Fibroblast of skin of left biceps (primary cell): ENCODE data around the gene MAP4K1.

Experiments used
- DNase-seq, 2 experiments: peaks; one replicate each; pipeline ENCODE4 v3.0.0-alpha.2; 2013; ENCODE audit warnings: low read depth in 2 of 2

Gene MAP4K1

DNA sequence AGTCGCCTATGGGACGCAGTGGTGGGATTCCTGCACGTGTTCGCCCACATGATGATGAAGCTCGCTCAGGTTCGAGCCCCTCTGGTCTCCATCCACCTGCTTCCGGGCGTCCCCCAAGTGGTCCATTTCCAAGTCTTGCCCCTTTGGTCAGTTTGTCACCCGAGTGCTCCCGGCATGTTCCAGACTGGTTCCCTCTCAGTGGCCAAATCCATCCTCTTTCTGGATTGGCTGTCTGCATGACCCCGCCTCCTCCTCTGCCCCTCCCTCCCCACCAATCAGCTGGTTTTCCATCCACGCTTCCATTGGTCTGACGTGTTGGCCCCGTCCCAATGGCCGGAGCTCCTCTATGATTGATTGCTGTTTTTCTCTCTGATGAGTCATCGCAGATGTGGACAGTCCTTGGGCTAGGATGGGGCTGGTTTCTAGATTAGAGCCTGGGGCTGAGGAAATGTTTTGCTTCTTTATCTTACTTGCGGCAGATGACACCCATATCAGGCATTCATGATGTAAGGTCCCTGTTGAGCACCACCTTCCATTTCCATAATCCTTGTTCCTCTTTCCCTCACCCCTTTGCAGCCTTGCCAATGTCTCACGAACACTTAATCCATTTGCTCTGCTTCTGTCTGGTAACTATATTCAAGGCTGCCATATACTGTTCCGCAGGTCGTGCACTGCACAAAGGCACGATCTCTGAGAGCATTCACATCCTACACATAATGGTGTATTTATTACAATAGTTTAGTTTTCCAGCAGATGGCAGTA is 73.8 kb downstream of the MAP4K1 start:
- DNase-seq = peak; percentile 30

DNA sequence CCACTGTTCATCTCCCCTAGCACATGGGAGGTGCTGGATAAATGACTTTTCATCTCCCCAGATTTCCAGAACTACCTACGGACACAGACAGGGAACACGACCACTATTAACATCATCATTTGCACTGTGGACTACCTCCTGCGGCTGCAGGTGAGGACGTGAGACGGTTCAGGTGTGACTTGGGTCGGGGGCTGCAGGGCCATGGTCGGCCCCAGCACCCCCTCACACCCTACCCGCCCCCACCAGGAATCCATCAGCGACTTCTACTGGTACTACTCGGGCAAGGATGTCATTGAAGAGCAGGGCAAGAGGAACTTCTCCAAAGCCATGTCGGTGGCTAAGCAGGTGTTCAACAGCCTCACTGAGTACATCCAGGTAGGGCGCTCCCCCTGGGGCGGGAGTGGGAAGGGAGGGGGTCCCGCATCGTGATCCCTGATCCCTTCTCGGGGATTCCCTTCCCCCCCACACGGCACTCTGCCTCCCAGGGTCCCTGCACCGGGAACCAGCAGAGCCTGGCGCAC is 74.4 kb downstream of the MAP4K1 start:
- DNase-seq = no peak

DNA sequence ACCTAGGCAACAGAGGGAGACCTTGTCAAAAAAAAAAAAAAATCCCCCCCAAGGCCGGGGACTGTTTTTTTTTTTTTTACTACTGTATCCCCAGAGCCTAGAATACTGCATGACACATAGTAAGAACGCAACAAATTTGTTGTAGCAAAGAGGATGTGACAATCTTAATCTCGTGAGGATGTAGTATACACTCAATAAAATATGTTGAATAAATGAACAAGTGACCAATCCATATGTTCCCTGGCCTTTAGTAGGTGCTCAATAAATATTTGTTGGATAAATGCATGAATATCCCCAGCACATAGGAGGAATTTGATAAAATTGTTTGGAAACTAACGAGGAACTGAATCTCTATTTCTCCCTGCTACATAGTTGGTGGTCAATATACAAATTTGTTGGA is 75.7 kb downstream of the MAP4K1 start:
- DNase-seq = no peak

DNA sequence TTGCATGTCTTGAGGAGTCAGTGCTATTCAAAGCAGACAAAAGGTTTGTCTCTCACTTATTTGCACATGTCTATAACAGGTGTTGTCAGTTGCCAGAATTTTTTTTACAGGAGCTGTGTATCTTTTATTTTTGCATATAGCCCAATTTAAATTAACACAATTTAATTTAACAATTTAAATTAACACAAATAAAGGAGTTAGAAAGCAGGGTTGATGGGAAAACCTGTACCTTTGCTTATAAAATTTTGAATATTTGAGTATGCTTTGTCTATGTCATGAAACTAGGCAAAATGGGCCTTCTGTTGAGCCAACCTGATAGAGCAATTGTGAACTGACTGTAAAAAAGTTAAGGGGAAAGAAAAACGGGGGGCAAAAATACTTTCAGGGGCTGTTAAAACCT is 78.0 kb downstream of the MAP4K1 start:
- DNase-seq = no peak

DNA sequence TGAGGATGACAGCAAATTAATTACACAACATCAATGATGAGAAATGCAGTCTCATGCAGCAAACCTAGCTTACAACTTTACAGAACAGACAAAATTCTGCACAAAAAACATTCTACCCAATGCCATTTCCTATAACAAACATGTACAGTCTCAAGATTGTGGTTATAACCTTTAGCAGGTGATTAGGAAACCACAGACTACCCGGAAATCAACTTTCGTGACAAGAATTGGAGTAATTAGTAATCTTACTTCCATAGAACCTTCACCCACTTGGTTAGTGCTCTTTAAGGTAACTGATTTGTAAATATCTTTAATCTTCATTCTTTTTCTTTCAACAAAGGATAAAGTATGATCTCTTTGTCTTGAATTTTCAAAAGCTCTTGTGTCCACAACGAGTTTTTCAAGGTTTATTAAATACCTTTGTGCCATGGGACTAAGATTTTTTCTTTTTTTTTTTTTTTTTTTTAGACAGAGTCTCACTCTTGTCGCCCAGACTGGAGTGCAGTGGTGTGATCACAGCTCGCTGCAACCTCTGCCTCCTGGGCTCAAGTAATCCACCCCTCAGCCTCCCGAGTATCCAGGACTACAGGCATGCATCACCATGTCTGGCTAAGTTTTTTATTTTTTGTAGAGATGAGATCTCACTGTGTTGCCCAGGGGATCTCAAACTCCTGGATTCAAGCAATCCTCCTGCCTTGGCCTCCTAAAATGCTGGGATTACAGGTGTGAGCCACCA is 78.8 kb downstream of the MAP4K1 start:
- DNase-seq = no peak

DNA sequence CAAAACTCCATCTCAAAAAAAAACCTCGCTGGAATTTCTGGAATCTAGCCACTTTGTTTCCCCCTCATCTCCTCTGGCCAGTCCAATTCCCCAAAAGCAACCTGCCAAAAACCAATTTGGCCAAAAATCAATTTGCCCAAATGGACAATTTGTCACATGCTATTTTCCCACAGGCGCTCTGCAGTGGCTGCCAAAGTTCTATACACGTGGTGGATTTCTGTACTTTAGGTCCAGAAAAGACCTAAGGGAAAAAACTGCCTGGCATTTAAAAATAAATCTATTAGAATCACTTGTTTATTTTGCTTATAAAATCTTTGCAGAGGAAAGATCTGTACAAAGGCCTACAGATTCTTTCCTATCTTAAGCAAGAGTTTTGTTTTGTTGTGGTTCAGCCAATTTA is 79.4 kb downstream of the MAP4K1 start:
- no peak for DNase-seq
